GM12864 (cell line): ENCODE results near the gene RDX.
"Not testable (repeated sequence)": the region's sequence is repeated elsewhere in the genome, so short reads cannot be mapped to it uniquely, and the experiment has no call there.

Source experiments
- DNase-seq: peaks from one replicate; pipeline ENCODE4 v3.0.0-alpha.2; 2011; ENCODE audit warnings: low read depth
- H3K4me3 ChIP-seq: 2 replicates; pipeline ENCODE4 v1.5.1; 2011; ENCODE audit warnings: mild to moderate bottlenecking, low read depth, low read length, control low read depth
- TF ChIP-seq, protein P1 (sequence below): IDR thresholded peaks from 2 replicates; pipeline ENCODE4 v1.5.1; 2011; ENCODE audit warnings: low read depth, mild to moderate bottlenecking, moderate library complexity, low read length, control low read depth, inconsistent platforms; ENCODE audit errors: missing control alignments

RDX gene

DNA sequence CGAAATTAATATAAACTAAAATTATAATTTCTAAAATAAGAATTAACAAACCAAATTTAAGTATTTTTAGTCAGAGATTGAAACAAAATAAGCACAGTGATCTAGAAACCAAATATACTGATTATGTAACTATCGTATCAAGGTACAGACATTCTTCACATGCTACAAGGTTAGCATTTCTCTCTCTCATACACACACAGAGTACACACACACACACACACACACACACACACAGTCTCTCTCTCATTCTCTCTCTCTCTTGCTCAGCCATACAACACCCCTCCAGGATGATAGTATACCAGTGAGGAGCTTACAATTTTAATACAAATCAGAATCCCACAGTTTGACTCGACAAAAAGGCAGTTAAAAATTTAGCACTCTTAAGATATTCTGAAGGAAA lies 66.0 kb downstream of the RDX start:
- H3K4me3 ChIP-seq: no peak overlapping the region
- TF ChIP-seq, protein P1, sequence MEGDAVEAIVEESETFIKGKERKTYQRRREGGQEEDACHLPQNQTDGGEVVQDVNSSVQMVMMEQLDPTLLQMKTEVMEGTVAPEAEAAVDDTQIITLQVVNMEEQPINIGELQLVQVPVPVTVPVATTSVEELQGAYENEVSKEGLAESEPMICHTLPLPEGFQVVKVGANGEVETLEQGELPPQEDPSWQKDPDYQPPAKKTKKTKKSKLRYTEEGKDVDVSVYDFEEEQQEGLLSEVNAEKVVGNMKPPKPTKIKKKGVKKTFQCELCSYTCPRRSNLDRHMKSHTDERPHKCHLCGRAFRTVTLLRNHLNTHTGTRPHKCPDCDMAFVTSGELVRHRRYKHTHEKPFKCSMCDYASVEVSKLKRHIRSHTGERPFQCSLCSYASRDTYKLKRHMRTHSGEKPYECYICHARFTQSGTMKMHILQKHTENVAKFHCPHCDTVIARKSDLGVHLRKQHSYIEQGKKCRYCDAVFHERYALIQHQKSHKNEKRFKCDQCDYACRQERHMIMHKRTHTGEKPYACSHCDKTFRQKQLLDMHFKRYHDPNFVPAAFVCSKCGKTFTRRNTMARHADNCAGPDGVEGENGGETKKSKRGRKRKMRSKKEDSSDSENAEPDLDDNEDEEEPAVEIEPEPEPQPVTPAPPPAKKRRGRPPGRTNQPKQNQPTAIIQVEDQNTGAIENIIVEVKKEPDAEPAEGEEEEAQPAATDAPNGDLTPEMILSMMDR: no peak
- no peak for DNase-seq

DNA sequence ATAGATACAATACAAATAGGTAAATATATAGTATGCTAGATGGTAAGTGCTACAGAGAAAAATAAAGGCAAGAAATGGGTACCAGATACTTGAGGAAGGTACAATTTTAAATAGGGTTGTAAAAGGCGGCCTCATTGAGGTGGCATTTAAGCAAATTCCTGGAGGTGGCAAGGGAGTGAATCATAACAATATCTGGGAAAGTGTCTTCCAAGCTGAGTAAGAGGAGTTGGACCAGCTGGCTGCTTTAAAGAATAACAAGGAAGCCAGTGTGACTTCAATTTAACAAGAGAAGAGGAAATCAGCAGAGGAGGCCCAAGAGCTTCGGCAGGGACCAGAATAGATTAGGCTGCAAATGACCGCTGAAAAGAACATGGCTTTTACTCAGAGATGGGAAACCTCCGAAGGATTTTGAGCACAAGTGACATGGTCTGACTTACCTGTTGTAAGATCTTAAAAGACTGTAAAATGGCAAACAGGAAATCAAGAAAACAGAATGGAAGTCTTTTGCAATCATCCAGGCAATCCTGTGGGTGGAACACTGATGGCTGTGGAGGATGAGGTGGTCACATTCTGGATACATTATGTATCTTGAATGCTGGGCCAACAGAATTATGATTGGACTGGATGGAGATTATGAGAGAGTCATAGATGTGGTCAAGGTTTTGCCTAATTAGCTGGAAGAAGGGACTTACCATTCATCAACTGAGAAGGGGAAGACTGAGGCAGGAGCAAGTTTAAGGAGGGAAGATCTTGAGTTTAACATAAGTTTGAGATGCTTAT lies 77.2 kb downstream of the RDX start:
- no peak for DNase-seq
- no peak overlapping the region for H3K4me3 ChIP-seq
- TF ChIP-seq, protein P1: no peak

DNA sequence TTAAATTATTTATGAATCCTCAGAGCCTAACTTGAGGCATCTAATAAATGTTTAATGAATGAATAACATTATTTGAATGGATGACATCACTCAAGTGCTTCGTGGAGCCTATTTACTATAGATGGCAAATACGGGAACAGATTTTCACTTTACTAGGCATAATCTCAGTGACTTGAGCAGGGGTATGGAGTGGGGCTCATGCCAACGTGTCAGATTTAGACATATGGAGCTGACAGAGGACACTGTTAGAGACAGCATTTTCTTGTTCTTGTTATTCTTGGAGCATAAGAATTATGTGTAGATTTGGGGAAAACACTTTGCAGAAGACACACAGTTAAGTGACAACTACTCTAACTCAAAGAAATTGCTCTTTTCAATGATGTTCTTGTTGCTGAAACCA lies 78.5 kb downstream of the RDX start:
- no peak for DNase-seq

DNA sequence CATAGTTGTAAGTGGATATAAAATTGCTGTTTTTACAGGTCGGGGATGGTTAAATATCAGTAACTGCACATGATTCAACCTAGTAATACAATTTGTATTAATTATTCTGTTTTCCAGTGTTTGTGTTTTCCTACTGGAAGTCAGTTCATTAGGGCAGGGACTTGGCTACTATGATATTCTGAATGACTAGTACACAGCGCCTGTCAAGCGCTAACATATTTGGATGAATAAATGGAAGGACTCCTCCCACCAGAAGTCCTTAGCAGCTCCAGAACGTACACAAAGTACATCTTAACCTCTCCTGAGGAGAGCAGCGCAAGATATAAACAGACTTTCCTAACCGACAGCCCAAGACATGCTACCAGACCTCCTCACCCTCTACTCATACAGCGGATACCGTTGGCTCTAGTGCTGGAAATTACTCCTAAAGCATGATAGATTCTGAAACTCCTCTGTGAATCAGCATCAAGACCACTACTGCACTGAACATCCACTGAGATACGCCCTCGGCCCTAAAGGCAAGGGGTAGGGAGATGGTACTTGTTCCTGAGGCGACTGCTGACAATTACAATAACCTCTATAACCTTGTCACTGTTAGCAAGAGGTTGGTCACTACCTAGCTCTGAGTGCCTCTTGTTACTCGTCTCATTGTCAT lies 79.1 kb downstream of the RDX start:
- H3K4me3 ChIP-seq: no peak overlapping the region
- no peak for DNase-seq
- TF ChIP-seq, protein P1: no peak

More for the DNA sequence above, 78.5 kb downstream of the RDX start:
- no peak overlapping the region for H3K4me3 ChIP-seq
- TF ChIP-seq, protein P1: no peak

DNA sequence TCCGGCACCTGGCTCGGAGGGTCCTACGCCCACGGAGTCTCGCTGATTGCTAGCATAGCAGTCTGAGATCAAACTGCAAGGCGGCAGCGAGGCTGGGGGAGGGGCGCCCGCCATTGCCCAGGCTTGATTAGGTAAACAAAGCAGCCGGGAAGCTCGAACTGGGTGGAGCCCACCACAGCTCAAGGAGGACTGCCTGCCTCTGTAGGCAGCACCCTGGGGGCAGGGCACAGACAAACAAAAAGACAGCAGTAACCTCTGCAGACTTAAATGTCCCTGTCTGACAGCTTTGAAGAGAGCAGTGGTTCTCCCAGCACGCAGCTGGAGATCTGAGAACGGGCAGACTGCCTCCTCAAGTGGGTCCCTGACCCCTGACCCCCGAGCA lies 87.1 kb downstream of the RDX start:
- DNase-seq: not testable (repeated sequence)
- peak overlapping the region; percentile 30; the same call in 1 of the 2 replicates for H3K4me3 ChIP-seq

DNA sequence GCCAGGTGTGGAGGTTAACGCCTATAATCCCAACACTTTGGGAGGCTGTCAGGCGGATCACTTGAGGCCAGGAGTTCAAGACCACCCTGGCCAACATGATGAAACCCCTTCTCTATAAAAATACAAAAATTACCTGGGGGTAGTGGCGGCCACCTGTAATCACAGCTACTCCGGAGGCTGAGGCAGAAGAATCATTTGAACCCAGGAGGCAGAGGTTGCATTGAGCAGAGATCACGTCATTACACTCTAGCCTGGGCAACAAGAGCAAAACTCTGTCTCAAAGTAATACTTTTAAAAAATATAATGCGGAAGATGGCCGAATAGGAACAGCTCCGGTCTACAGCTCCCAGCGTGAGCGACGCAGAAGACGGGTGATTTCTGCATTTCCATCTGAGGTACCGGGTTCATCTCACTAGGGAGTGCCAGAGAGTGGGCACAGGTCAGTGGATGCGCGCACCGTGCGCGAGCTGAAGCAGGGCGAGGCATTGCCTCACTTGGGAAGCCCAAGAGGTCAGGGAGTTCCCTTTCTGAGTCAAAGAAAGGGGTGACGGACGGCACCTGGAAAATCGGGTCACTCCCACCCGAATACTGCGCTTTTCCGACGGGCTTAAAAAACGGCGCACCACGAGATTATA lies 87.6 kb downstream of the RDX start:
- peak overlapping the region; percentile 30 for H3K4me3 ChIP-seq
- not testable (repeated sequence) for DNase-seq

DNA sequence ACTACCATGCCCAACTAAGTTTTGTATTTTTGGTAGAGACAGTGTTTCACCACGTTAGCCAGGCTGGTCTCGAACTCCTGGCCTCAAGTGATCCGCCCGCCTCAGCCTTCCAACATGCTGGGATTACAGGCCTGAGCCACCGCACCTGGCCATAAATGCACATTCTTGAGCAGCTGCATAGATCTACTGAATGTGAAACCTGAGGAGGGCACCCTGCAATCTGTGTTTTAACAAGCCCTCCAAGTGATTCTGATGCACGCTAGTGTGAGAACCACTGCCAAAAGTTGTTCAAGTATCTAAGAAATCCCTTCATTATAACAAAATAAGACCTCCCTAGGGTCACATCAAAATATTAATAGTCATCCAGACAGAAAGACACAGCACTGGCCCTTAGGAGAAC lies 89.3 kb downstream of the RDX start:
- TF ChIP-seq, protein P1: no peak
- no peak overlapping the region for H3K4me3 ChIP-seq
- DNase-seq: no peak
